OCI-LY7 (cell line): ENCODE results near the gene PRSS27. TPM values are rescaled to one million over a fixed set of nuclear protein-coding genes. Genes with fewer than 3 reads are reported as not detected.
"Not testable (repeated sequence)": the region's sequence is repeated elsewhere in the genome, so short reads cannot be mapped to it uniquely, and the experiment has no call there.

Experiments used
- BruUV-seq: library from RNA; stranded (reverse); fragments of 400-500 nt; replicated peaks from 2 replicates; lab custom pipeline; 2021; lab: Mats Ljungman, UMichigan
- CTCF ChIA-PET: fragments of 300-600 bp; sonication (Branson Sonifier 250); formaldehyde crosslinking; loops from one replicate; lab custom pipeline; 2022; ENCODE audit warnings: antibody characterized with exemption; ENCODE audit not compliant: unreplicated experiment; lab: Charles Lee
- POLR2A ChIA-PET: fragments of 300-600 bp; sonication (Branson Sonifier 250); formaldehyde crosslinking; loops from one replicate; lab custom pipeline; 2022; ENCODE audit warnings: antibody characterized with exemption; lab: Charles Lee
- DNase-seq: peaks from one replicate; pipeline ENCODE4 v3.0.0-alpha.2; 2015; ENCODE audit warnings: low spot score
- H2AFZ ChIP-seq: fragments of 200-600 bp; sonication (generic), shearing (Covaris generic); 2 replicates; pipeline ENCODE4 v1.6.1; 2014; ENCODE audit warnings: mild to moderate bottlenecking, antibody characterized with exemption, low read length, moderate library complexity
- H3K27ac ChIP-seq: fragments of 200-600 bp; sonication (generic); 2 replicates; pipeline ENCODE4 v1.5.1; 2014; ENCODE audit warnings: mixed run types, low read depth, mild to moderate bottlenecking, moderate library complexity, low read length, inconsistent platforms; ENCODE audit not compliant: poor library complexity, severe bottlenecking
- H3K36me3 ChIP-seq: fragments of 200-600 bp; sonication (generic); 2 replicates; pipeline ENCODE4 v1.6.1; 2014; ENCODE audit warnings: mild to moderate bottlenecking, antibody characterized with exemption, low read length, moderate library complexity, mixed read lengths; ENCODE audit not compliant: insufficient read depth
- H3K4me1 ChIP-seq: fragments of 200-600 bp; sonication (generic); 2 replicates; pipeline ENCODE4 v1.5.1; 2014; ENCODE audit warnings: mild to moderate bottlenecking, low read length; ENCODE audit not compliant: insufficient read depth, poor library complexity, severe bottlenecking
- H3K4me2 ChIP-seq: fragments of 200-600 bp; sonication (generic); 2 replicates; pipeline ENCODE4 v1.6.1; 2014; ENCODE audit warnings: mild to moderate bottlenecking, low read length
- H3K4me3 ChIP-seq: fragments of 200-600 bp; sonication (generic); 2 replicates; pipeline ENCODE4 v1.5.1; 2014; ENCODE audit warnings: mild to moderate bottlenecking, low read depth, low read length; ENCODE audit not compliant: poor library complexity, severe bottlenecking
- H3K79me2 ChIP-seq: fragments of 200-600 bp; sonication (generic); 2 replicates; pipeline ENCODE4 v1.6.1; 2016; ENCODE audit warnings: low read depth, mild to moderate bottlenecking, low read length, moderate library complexity, mixed read lengths; ENCODE audit not compliant: insufficient read depth
- H3K9me2 ChIP-seq: fragments of 200-600 bp; sonication (generic); 2 replicates; pipeline ENCODE4 v1.6.1; 2016; ENCODE audit warnings: mild to moderate bottlenecking, low read length, mixed read lengths; ENCODE audit not compliant: insufficient read depth
- H3K9me3 ChIP-seq: fragments of 200-600 bp; sonication (generic); 2 replicates; pipeline ENCODE4 v1.6.1; 2014; ENCODE audit warnings: mild to moderate bottlenecking, mixed run types, low read length, mixed read lengths
- H4K20me1 ChIP-seq: fragments of 200-600 bp; sonication (generic); 2 replicates; pipeline ENCODE4 v1.6.1; 2014; ENCODE audit warnings: mild to moderate bottlenecking, antibody characterized with exemption, low read length, moderate library complexity, mixed read lengths; ENCODE audit not compliant: insufficient read depth
- EZH2phosphoT487 ChIP-seq: fragments of 200-600 bp; sonication (generic); IDR thresholded peaks from 2 replicates; pipeline ENCODE4 v1.6.1; 2018; ENCODE audit warnings: low read depth, borderline replicate concordance, mild to moderate bottlenecking, mixed run types, antibody characterized with exemption, low read length, moderate library complexity, mixed read lengths
- intact Hi-C: fragments of 100-400 bp; cut with micrococcal nuclease; formaldehyde crosslinking; loops from one replicate; pipeline ENCODE4 v1.10.0; 2022; ENCODE audit not compliant: unreplicated experiment
- total RNA-seq, 2 experiments: library from RNA; depleted of rRNA in 1 of 2; stranded (reverse); fragments of >200 nt in 1 of 2; shearing (Covaris generic) in 1 of 2; gene quantifications; 2 replicates each; pipeline ENCODE4 v1.2.3, GENCODE V29; 2014 to 2022
- TF ChIP-seq, protein P1 (sequence below): fragments of 200-600 bp; sonication (generic); conservative IDR thresholded peaks from 2 replicates; pipeline ENCODE4 v1.5.1; 2014; ENCODE audit warnings: mild to moderate bottlenecking, antibody characterized with exemption, low read length, moderate library complexity, mixed read lengths

Gene PRSS27
- total RNA-seq, 2 experiments from 2014 or later, result 2.7 to 7.7 TPM

- intact Hi-C loops, result no loop called here
- H3K4me3 ChIP-seq, result peak overlapping the region; percentile 33
- H3K4me1 ChIP-seq, result peaks cover 14% of the 10 kb centered on the region
- no peaks in the 10 kb centered on the region for H3K9me3 ChIP-seq
- TF ChIP-seq, protein P1, sequence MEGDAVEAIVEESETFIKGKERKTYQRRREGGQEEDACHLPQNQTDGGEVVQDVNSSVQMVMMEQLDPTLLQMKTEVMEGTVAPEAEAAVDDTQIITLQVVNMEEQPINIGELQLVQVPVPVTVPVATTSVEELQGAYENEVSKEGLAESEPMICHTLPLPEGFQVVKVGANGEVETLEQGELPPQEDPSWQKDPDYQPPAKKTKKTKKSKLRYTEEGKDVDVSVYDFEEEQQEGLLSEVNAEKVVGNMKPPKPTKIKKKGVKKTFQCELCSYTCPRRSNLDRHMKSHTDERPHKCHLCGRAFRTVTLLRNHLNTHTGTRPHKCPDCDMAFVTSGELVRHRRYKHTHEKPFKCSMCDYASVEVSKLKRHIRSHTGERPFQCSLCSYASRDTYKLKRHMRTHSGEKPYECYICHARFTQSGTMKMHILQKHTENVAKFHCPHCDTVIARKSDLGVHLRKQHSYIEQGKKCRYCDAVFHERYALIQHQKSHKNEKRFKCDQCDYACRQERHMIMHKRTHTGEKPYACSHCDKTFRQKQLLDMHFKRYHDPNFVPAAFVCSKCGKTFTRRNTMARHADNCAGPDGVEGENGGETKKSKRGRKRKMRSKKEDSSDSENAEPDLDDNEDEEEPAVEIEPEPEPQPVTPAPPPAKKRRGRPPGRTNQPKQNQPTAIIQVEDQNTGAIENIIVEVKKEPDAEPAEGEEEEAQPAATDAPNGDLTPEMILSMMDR, result no peak
- TF ChIP-seq EZH2phosphoT487, result no peak
- no peaks in the 10 kb centered on the region for H3K9me2 ChIP-seq
- H3K27ac ChIP-seq, result no peak overlapping the region
- peaks cover 13% of the 10 kb centered on the region for H4K20me1 ChIP-seq
- peaks cover 20% of the 10 kb centered on the region; the same call in 1 of the 2 replicates for H3K79me2 ChIP-seq
- H3K36me3 ChIP-seq, result peaks cover 4% of the 10 kb centered on the region; the same call in 1 of the 2 replicates
- H3K4me2 ChIP-seq, result peak overlapping the region; percentile 69
- POLR2A ChIA-PET, result no interaction called here
- peak; percentile 57 for DNase-seq
- CTCF ChIA-PET, result interaction anchor here (0.5 kb wide), 1 partner anchor 1162 kb away, joined by 4 read pairs; no protein-coding TSS in a partner anchor
- H2AFZ ChIP-seq, result no peak overlapping the region
- BruUV-seq, result no TSS peak
These were observed 33.0 kb downstream of the PRSS27 start for GRCh38 chr16:2686912-2687507.

DNA sequence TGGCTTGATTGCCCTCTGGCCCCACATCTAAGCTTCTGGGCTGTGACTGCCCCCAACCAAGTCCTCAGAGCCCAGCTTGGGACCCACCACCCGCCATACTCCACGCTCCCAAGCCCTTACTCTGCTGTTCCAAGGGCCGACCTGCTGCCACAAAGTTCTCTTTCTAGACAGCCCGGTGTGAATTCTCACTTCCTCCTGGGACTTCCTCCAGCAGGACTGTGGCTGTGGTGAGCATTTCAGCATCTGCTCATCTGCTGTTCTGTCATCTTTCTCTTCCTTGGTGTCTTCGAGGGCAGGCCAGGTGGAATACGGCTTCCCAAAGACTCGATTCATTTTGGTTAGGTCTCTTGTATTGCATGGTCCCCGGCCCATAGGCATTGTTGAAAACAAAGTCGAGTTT is 33.9 kb downstream of the PRSS27 start:
- POLR2A ChIA-PET, H3K4me3 ChIP-seq, H2AFZ ChIP-seq, CTCF ChIA-PET, H3K9me3 ChIP-seq, H3K36me3 ChIP-seq, H3K27ac ChIP-seq, H3K4me2 ChIP-seq, BruUV-seq, intact Hi-C loops, DNase-seq, H3K9me2 ChIP-seq: not testable (repeated sequence)
- H3K4me1 ChIP-seq, result peaks cover 18% of the 10 kb centered on the region
- H3K79me2 ChIP-seq, result peaks cover 29% of the 10 kb centered on the region
- H4K20me1 ChIP-seq, result peaks cover 13% of the 10 kb centered on the region

DNA sequence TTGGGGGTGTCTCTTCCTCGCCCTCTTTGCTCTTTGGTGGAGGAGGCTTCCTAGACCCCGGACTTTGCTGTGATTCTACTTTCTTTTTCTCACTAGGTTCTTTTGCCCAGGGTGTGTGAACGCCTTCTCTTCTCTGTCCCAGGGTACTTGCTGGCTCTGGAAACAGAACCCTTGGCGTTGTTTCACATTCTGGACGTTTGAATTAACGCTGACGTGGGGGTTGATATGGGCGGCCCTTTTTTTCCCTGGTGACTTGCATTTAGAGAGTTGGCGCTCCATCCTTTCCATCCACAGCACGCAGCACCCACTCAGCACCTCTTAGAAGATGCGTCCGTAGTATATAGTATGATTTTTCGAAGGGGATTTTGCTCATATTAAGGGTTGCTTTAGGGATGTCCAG is 37.0 kb downstream of the PRSS27 start:
- peaks cover 21% of the 10 kb centered on the region for H3K4me1 ChIP-seq
- intact Hi-C loops, result loop anchor here (2.0 kb wide), 1 partner anchor 38 kb away; the partner anchor contains the start of gene PRSS27
- H3K36me3 ChIP-seq, CTCF ChIA-PET, POLR2A ChIA-PET, DNase-seq, H3K27ac ChIP-seq, BruUV-seq, H3K9me3 ChIP-seq, H3K9me2 ChIP-seq: not testable (repeated sequence)
- H3K4me3 ChIP-seq, result peak overlapping the region; percentile 90
- peak overlapping the region; percentile 73 for H3K4me2 ChIP-seq
- peaks cover 32% of the 10 kb centered on the region for H3K79me2 ChIP-seq
- H4K20me1 ChIP-seq, result peaks cover 13% of the 10 kb centered on the region
- H2AFZ ChIP-seq, result peak overlapping the region; percentile 65; the same call in 1 of the 2 replicates
